Fibroblast of skin of right biceps (primary cell): ENCODE measurements around the gene BZW1.

ENCODE experiments used
- DNase-seq: peaks from one replicate; pipeline ENCODE4 v3.0.0-alpha.2; 2013

Gene BZW1

GRCh38 chr2:200811333-200812121, at the start of gene BZW1:
TSS of gene BZW1 (plus strand) at chr2:200811910. CDS start at chr2:200813218, 1,308 bp downstream.
- peak; percentile 98 for DNase-seq

- no peak for DNase-seq
Observed at GRCh38 chr2:200762127-200762526, 49.6 kb upstream of the BZW1 start.

GRCh38 chr2:200763422-200763821, 48.3 kb upstream of the BZW1 start:
- peak; percentile 23 for DNase-seq

GRCh38 chr2:200765139-200765951, 46.4 kb upstream of the BZW1 start:
- peak; percentile 95 for DNase-seq

GRCh38 chr2:200765995-200766660, 45.6 kb upstream of the BZW1 start:
- DNase-seq, result no peak

GRCh38 chr2:200767111-200767885, 44.4 kb upstream of the BZW1 start:
- DNase-seq, result no peak

GRCh38 chr2:200770847-200771246, 40.9 kb upstream of the BZW1 start:
- DNase-seq, result no peak

GRCh38 chr2:200772620-200773019, 39.1 kb upstream of the BZW1 start:
- DNase-seq, result no peak

- no peak for DNase-seq
Observed at GRCh38 chr2:200773083-200773482, 38.6 kb upstream of the BZW1 start.

GRCh38 chr2:200774920-200775319, 36.8 kb upstream of the BZW1 start:
- no peak for DNase-seq

- no peak for DNase-seq
Observed at GRCh38 chr2:200777275-200777674, 34.4 kb upstream of the BZW1 start.

- DNase-seq, result peak; percentile 56
Observed at GRCh38 chr2:200778038-200778437, 33.7 kb upstream of the BZW1 start.

- no peak for DNase-seq
Observed at GRCh38 chr2:200779214-200779613, 32.5 kb upstream of the BZW1 start.

- no peak for DNase-seq
Observed at GRCh38 chr2:200781616-200782015, 30.1 kb upstream of the BZW1 start.

GRCh38 chr2:200782251-200782650, 29.5 kb upstream of the BZW1 start:
- no peak for DNase-seq

- no peak for DNase-seq
Observed at GRCh38 chr2:200784215-200784614, 27.5 kb upstream of the BZW1 start.

GRCh38 chr2:200786423-200786822, 25.3 kb upstream of the BZW1 start:
- peak; percentile 43 for DNase-seq

- peak; percentile 82 for DNase-seq
Observed at GRCh38 chr2:200786826-200787225, 24.9 kb upstream of the BZW1 start.

- peak; percentile 94 for DNase-seq
Observed at GRCh38 chr2:200787351-200788120, 24.2 kb upstream of the BZW1 start.

- DNase-seq, result peak; percentile 87
Observed at GRCh38 chr2:200788121-200788718, 23.5 kb upstream of the BZW1 start.

- no peak for DNase-seq
Observed at GRCh38 chr2:200790185-200790584, 21.5 kb upstream of the BZW1 start.
